ENCODE measurements around the gene PMEPA1. TPM values are rescaled to one million over a fixed set of nuclear protein-coding genes. Genes with fewer than 3 reads are reported as not detected.

The PMEPA1 gene
- total RNA-seq, 1 experiment from 2014 or later: 47.7 TPM

- no peak for DNase-seq (ENCODE audit: low spot score)
Observed at GRCh38 chr20:57711826-57712225, 2.0 kb upstream of the PMEPA1 start.

- DNase-seq (ENCODE audit: low spot score): no peak
Observed at GRCh38 chr20:57711311-57711712, 1.5 kb upstream of the PMEPA1 start.

GRCh38 chr20:57710841-57711240, 1.0 kb upstream of the PMEPA1 start:
- DNase-seq (ENCODE audit: low spot score): no peak

- no peak for DNase-seq (ENCODE audit: low spot score)
Observed at GRCh38 chr20:57708694-57709673, 831 bp downstream of the PMEPA1 start.

GRCh38 chr20:57707849-57708693, 1.7 kb downstream of the PMEPA1 start:
- DNase-seq (ENCODE audit: low spot score): peak; percentile 74

GRCh38 chr20:57707320-57707719, 2.5 kb downstream of the PMEPA1 start:
- peak; percentile 41 for DNase-seq (ENCODE audit: low spot score)

- DNase-seq (ENCODE audit: low spot score): no peak
Observed at GRCh38 chr20:57705127-57705899, 4.5 kb downstream of the PMEPA1 start.

- DNase-seq (ENCODE audit: low spot score): no peak
Observed at GRCh38 chr20:57704245-57704644, 5.6 kb downstream of the PMEPA1 start.

GRCh38 chr20:57703013-57703412, 6.8 kb downstream of the PMEPA1 start:
- no peak for DNase-seq (ENCODE audit: low spot score)

- DNase-seq (ENCODE audit: low spot score): no peak
Observed at GRCh38 chr20:57702521-57702920, 7.3 kb downstream of the PMEPA1 start.

- DNase-seq (ENCODE audit: low spot score): no peak
Observed at GRCh38 chr20:57702091-57702490, 7.7 kb downstream of the PMEPA1 start.

GRCh38 chr20:57701651-57702050, 8.2 kb downstream of the PMEPA1 start:
- peak; percentile 45 for DNase-seq (ENCODE audit: low spot score)

- no peak for DNase-seq (ENCODE audit: low spot score)
Observed at GRCh38 chr20:57701090-57701489, 8.7 kb downstream of the PMEPA1 start.

GRCh38 chr20:57699395-57699794, 10.4 kb downstream of the PMEPA1 start:
- no peak for DNase-seq (ENCODE audit: low spot score)

- peak; percentile 81 for DNase-seq (ENCODE audit: low spot score)
Observed at GRCh38 chr20:57698867-57699275, 10.9 kb downstream of the PMEPA1 start.

- DNase-seq (ENCODE audit: low spot score): peak; percentile 99
Observed at GRCh38 chr20:57698116-57698866, 11.5 kb downstream of the PMEPA1 start.

- no peak for DNase-seq (ENCODE audit: low spot score)
Observed at GRCh38 chr20:57697543-57697942, 12.3 kb downstream of the PMEPA1 start.

GRCh38 chr20:57696401-57696961, 13.3 kb downstream of the PMEPA1 start:
- DNase-seq (ENCODE audit: low spot score): no peak

- DNase-seq (ENCODE audit: low spot score): peak; percentile 57
Observed at GRCh38 chr20:57695940-57696339, 13.9 kb downstream of the PMEPA1 start.

- DNase-seq (ENCODE audit: low spot score): peak; percentile 97
Observed at GRCh38 chr20:57695012-57695411, 14.8 kb downstream of the PMEPA1 start.

Measured in HT-29 (cell line).